Endothelial cell of umbilical vein (primary cell): ENCODE results near the gene CD300LD. TPM values are rescaled to one million over a fixed set of nuclear protein-coding genes. Genes with fewer than 3 reads are reported as not detected.

ENCODE experiments used
- BruUV-seq: library from RNA; stranded (reverse); fragments of 400-500 nt; replicated peaks from 2 replicates; lab custom pipeline; 2021; lab: Mats Ljungman, UMichigan
- CTCF ChIA-PET: fragments of 300-600, 350-600 bp; sonication (Branson Sonifier 250); formaldehyde crosslinking; loops from one replicate; lab custom pipeline; 2021; ENCODE audit warnings: antibody characterized with exemption, inconsistent platforms; lab: Charles Lee
- POLR2A ChIA-PET: fragments of 300-600, 350-600 bp; sonication (Branson Sonifier 250); formaldehyde crosslinking; loops from one replicate; lab custom pipeline; 2021; ENCODE audit warnings: antibody characterized with exemption, inconsistent platforms; lab: Charles Lee
- DNase-seq: peaks from one replicate; pipeline ENCODE4 v3.0.0-alpha.2; 2011; ENCODE audit warnings: low read depth, low spot score
- FAIRE-seq: peaks from 2 replicates; lab custom pipeline; 2011; peaks lifted over from hg19 to GRCh38; lab: Jason Lieb, UNC
- H2AFZ ChIP-seq: 2 replicates; pipeline ENCODE4 v1.6.0; 2012; ENCODE audit warnings: low read depth, low read length, control low read depth, inconsistent platforms
- H3K27ac ChIP-seq: 2 replicates; pipeline ENCODE4 v1.5.1; 2011; ENCODE audit warnings: low read depth, mild to moderate bottlenecking, control low read depth, low read length, moderate library complexity; ENCODE audit not compliant: insufficient read depth
- H3K27me3 ChIP-seq, 2 experiments: 2 replicates each; pipeline versions ENCODE4 v1.6.0 to v1.6.1; 2011; ENCODE audit warnings: low read length in 2 of 2, mixed read lengths in 1 of 2; ENCODE audit not compliant: control insufficient read depth in 2 of 2, insufficient read depth in 2 of 2
- H3K36me3 ChIP-seq, 2 experiments: 2 replicates in 1 of 2; 3 replicates in 1 of 2; pipeline ENCODE4 v1.5.1; 2011; ENCODE audit warnings: low read length in 2 of 2, mild to moderate bottlenecking in 1 of 2, moderate library complexity in 1 of 2; ENCODE audit not compliant: control insufficient read depth in 2 of 2, insufficient read depth in 2 of 2; ENCODE audit errors: extremely low read depth in 1 of 2
- H3K4me1 ChIP-seq: 3 replicates; pipeline ENCODE4 v1.5.1; 2011; ENCODE audit warnings: mild to moderate bottlenecking, low read length; ENCODE audit not compliant: control insufficient read depth, insufficient read depth; ENCODE audit errors: extremely low read depth
- H3K4me2 ChIP-seq: 2 replicates; pipeline ENCODE4 v1.6.1; 2011; ENCODE audit warnings: low read length, control low read depth, mixed read lengths; ENCODE audit not compliant: insufficient read depth
- H3K4me3 ChIP-seq, 3 experiments: fragments of 200-600 bp in 1 of 3; sonication (generic), shearing (Covaris generic) in 1 of 3; replicated peaks in 1 of 3; 2 replicates each; pipeline ENCODE4 v1.5.1; 2011 to 2016; ENCODE audit warnings: control low read depth in 3 of 3, low read length in 3 of 3, mild to moderate bottlenecking in 2 of 3, inconsistent platforms in 1 of 3, low read depth in 1 of 3, moderate library complexity in 1 of 3; ENCODE audit not compliant: insufficient read depth in 1 of 3
- H3K79me2 ChIP-seq: 2 replicates; pipeline ENCODE4 v1.6.0; 2012; ENCODE audit warnings: low read length, inconsistent platforms; ENCODE audit not compliant: control insufficient read depth, insufficient read depth
- H3K9ac ChIP-seq: replicated peaks from 2 replicates; pipeline ENCODE3; 2011; ENCODE audit warnings: low read length, control low read depth; ENCODE audit not compliant: insufficient read depth; ENCODE audit errors: extremely low read depth
- H3K9me1 ChIP-seq: replicated peaks from 3 replicates; pipeline ENCODE4 v1.6.0; 2011; ENCODE audit warnings: mild to moderate bottlenecking, low read length; ENCODE audit not compliant: control insufficient read depth, insufficient read depth; ENCODE audit errors: extremely low read depth
- H3K9me3 ChIP-seq: replicated peaks from 2 replicates; pipeline ENCODE4 v1.5.1; 2012; ENCODE audit warnings: low read length, inconsistent platforms; ENCODE audit not compliant: control insufficient read depth, insufficient read depth
- H4K20me1 ChIP-seq: replicated peaks from 2 replicates; pipeline ENCODE3; 2011; ENCODE audit warnings: mild to moderate bottlenecking, low read length; ENCODE audit not compliant: control insufficient read depth, insufficient read depth; ENCODE audit errors: extremely low read depth
- CTCF ChIP-seq, 2 donors: IDR thresholded peaks; 1 replicate in 1 of 2; 2 replicates in 1 of 2; pipeline ENCODE4 v1.5.1; 2011; ENCODE audit warnings: low read length in 2 of 2, mild to moderate bottlenecking in 2 of 2, moderate library complexity in 2 of 2, control low read depth in 1 of 2, inconsistent platforms in 1 of 2, low read depth in 1 of 2; ENCODE audit not compliant: insufficient read depth in 1 of 2; ENCODE audit errors: extremely low read depth in 1 of 2
- EZH2 ChIP-seq: IDR thresholded peaks from 2 replicates; pipeline ENCODE4 v1.6.1; 2012; ENCODE audit warnings: borderline replicate concordance, low read depth, mild to moderate bottlenecking, moderate library complexity, low read length, inconsistent platforms; ENCODE audit not compliant: severe bottlenecking
- FOS ChIP-seq: IDR thresholded peaks from 2 replicates; pipeline ENCODE4 v1.6.1; 2011; ENCODE audit warnings: mild to moderate bottlenecking, low read length, moderate library complexity, borderline replicate concordance; ENCODE audit not compliant: insufficient read depth
- GATA2 ChIP-seq: IDR thresholded peaks from 2 replicates; pipeline ENCODE4 v1.7.0; 2011; ENCODE audit warnings: low read depth, mild to moderate bottlenecking, moderate library complexity, mixed read lengths, low read length; ENCODE audit not compliant: insufficient read length, insufficient read depth
- JUN ChIP-seq: IDR thresholded peaks from 2 replicates; pipeline ENCODE4 v1.6.1; 2011; ENCODE audit warnings: borderline replicate concordance, low read depth; ENCODE audit not compliant: insufficient read length, insufficient read depth
- MAX ChIP-seq: IDR thresholded peaks from 2 replicates; pipeline ENCODE4 v1.6.1; 2011; ENCODE audit not compliant: insufficient read depth, insufficient read length
- MYC ChIP-seq: IDR thresholded peaks from one replicate; pipeline ENCODE4 v1.6.1; 2011; ENCODE audit warnings: mild to moderate bottlenecking, low read depth, low read length
- POLR2A ChIP-seq: IDR thresholded peaks from 2 replicates; pipeline ENCODE4 v1.6.1; 2012; ENCODE audit warnings: low read depth, mild to moderate bottlenecking, control low read depth, low read length
- POLR2AphosphoS5 ChIP-seq: IDR thresholded peaks from 2 replicates; pipeline ENCODE4 v1.6.1; 2012; ENCODE audit warnings: low read depth, mild to moderate bottlenecking, control low read depth, low read length, moderate library complexity; ENCODE audit not compliant: insufficient read depth
- dilution Hi-C: fragments of 300-500 bp; cut with MboI; formaldehyde crosslinking; loops from one replicate; pipeline ENCODE4 v1.15.0; 2019; ENCODE audit warnings: low sequenced_read_pairs; ENCODE audit not compliant: extremely low pct_ligation_motif_present
- intact Hi-C: fragments of 100-400 bp; cut with micrococcal nuclease; formaldehyde crosslinking; loops from one replicate; pipeline ENCODE4 v1.10.0; 2022
- polyA plus RNA-seq, 4 experiments: library from polyadenylated mRNA; depleted of rRNA in 3 of 4; stranded (reverse) in 3 of 4; unstranded in 1 of 4; fragments of >200 nt; gene quantifications; 2 replicates each; pipeline versions ENCODE4 v1.2.1 to v1.2.3, GENCODE V29; 2011 to 2012; ENCODE audit warnings: missing spikeins in 1 of 4
- total RNA-seq: library from RNA; stranded (reverse); gene quantifications from 2 replicates; pipeline ENCODE4 v1.2.3, GENCODE V29; 2021

The CD300LD gene
- total and polyA plus RNA-seq, 2 donors (not counting 3 experiments of a cell fraction or from before 2014, with no cell fraction given), result not detected

DNA sequence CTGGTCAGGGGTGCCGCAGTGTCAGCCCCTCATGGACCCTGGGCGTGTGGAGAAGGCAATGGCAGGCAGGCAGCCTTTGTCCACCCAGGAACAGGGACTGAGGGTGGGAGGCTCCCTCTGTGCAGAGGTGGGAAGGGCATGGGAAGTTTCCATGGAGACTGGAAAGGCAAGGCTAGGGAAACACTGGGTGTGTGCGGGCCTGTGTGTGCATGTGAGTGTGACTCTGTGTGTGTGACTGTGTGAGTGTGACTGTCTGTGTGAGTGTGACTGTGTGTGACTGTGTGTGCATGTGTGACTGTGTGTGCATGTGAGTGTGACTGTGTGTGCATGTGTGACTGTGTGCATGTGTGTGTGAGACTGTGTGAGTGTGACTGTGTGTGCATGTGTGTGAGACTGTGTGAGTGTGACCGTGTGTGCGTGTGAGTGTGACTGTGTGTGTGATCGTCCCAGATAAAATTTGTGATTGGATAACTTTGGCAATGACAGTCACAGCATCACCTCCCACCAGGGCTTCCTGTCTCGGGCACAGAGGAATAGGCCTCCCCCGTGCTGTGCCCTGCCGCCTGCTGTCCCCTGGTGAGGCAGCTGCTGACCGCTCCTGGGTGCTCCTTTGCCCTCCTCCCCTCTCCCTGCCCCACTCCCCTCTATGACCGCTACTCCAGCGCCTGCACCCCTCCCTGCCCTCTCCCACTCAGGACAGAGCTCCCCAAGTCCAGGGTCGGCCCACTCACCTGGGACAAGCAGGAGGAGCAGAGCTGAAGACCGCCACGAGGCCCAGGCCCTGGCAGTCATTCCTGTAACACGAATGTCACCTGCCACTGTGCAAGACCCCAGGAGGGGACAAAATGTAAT lies 46.9 kb downstream of the CD300LD start:
- ChIA-PET CTCF (no interaction called here), POLR2A (no interaction called here)
- Histone ChIP-seq H3K4me1 (no peaks in the 10 kb centered on the region), H3K79me2 (no peaks in the 10 kb centered on the region), H2AFZ (no peak overlapping the region), H3K27ac (no peak overlapping the region), H4K20me1 (no peaks in the 10 kb centered on the region), H3K36me3 (no peaks in the 10 kb centered on the region), H3K4me3 (no peak overlapping the region), H3K9ac (no peak overlapping the region), H3K27me3 (no peaks in the 10 kb centered on the region), H3K9me1 (no peaks in the 10 kb centered on the region), H3K4me2 (no peak overlapping the region), H3K9me3 (no peaks in the 10 kb centered on the region)
- DNase-seq, result no peak
- no peak for TF ChIP-seq POLR2AphosphoS5
- TF ChIP-seq GATA2, result no peak
- no peak for TF ChIP-seq MYC
- TF ChIP-seq MAX, result no peak
- no peak for TF ChIP-seq FOS
- TF ChIP-seq POLR2A, result no peak
- TF ChIP-seq EZH2, result no peak
- TF ChIP-seq CTCF (IDR thresholded peaks at IDR 0.05; ENCODE audit: extremely low read depth in 1 of 2, insufficient read depth in 1 of 2, low read depth in 1 of 2, low read length in 2 of 2), result no peak
- TF ChIP-seq JUN, result no peak
- no peak for FAIRE-seq
- no TSS peak for BruUV-seq
- dilution Hi-C loops (no loop called here), intact Hi-C loops (no loop called here)
